NCI-H2171 treated with DMSO at 0.1 percent for 48 hours (cell line): ENCODE measurements around the gene PRKAR2B.
A peak's percentile ranks its signal among the peaks of the same experiment; 100 is the strongest.

Experiments used
- DNase-seq: peaks from one replicate; lab custom pipeline; 2025; lab: John Stamatoyannopoulos, UW

PRKAR2B gene

GRCh38 chr7:107185716-107186115 lies 141.2 kb downstream of the PRKAR2B start:
- DNase-seq = no peak

DNA sequence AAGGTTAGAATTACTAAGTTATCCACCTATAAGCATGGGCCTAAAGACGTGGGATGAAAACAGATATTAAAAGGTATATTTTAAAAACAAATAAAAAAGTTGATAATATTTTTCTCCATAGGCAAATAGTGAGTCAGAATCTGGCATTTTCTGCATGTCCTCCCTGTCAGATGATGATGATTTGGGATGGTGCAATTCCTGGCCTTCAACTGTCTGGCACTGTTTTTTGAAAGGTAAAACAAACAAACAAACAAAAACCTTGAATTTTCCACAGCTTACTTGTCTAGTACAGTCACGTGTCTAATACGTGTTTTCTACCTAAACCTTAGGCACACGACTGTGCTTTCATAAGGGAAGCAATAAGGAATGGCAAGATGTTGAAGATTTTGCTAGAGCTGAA lies 141.7 kb downstream of the PRKAR2B start:
- no peak for DNase-seq

DNA sequence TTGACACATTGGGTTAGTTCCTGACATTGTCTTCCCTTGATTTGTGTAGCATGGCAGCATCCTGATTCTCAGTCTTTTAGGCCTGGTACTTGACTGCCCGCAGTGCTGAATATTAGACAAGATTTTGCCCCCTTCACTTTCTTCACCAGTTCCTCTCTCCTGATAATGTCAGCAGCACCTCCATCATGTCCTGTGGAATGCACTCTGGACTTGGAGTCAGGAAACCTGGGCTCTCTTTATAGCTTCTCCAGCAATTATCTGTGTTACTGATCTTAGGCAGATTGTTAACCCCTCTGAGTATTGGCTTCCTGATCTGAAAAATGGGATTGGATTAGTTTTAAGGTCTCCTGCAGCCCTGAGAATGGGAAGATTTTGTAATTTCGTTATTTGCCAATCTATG lies 143.3 kb downstream of the PRKAR2B start:
- no peak for DNase-seq

DNA sequence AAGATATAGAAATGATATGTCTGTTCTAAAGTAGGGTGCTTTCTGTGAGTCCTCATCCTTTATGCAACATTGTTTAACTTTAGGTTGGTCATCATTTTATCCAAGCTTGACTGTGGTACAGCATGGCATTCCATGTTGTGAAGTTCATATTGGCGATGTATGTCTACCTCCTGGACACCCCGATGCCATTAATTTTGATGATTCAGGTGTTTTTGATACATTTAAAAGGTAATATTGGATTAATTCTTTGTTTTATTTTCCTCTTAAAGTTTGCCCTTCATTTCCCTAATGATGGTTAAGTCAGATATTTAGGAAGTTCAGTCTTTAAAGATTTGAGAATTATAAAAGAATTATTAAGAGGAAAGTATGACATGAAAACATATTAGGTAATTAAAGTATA lies 145.6 kb downstream of the PRKAR2B start:
- DNase-seq = no peak

GRCh38 chr7:107194052-107194451 lies 149.5 kb downstream of the PRKAR2B start:
- no peak for DNase-seq

DNA sequence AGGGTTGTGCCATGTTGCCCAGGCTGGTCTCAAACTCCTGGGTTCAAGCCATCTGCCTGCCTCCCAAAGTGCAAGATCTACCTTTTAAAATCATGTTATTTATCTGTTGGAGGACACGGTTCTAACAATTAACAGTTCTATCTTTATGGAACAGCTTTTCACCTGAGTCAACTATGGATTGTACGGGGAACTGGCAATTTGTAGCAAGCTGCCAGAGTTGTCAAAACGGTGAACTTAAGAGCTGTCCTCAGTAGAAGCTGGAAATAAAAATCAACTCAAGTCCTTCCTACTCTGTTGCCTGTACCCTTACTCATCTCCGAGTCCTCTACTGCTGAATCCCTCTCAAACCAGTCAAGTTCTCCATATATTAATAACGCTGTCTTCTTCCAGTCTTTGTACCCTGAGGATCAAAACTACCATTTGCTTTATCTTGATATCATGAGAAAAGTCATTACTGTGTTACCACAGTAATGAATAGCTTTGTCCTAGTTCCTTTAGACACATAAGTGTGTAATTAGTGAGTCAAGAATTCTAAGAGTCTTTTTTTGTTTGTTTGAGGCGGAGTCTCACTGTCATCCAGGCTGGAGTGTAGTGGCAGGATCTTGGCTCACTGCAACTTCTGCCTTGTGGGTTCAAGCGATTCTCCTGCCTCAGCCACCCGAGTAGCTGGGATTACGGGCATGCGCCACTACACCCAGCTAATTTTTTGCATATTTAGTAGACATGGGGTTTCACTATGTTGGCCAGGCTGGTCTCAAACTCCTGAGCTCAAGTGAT lies 152.5 kb downstream of the PRKAR2B start:
- no peak for DNase-seq

DNA sequence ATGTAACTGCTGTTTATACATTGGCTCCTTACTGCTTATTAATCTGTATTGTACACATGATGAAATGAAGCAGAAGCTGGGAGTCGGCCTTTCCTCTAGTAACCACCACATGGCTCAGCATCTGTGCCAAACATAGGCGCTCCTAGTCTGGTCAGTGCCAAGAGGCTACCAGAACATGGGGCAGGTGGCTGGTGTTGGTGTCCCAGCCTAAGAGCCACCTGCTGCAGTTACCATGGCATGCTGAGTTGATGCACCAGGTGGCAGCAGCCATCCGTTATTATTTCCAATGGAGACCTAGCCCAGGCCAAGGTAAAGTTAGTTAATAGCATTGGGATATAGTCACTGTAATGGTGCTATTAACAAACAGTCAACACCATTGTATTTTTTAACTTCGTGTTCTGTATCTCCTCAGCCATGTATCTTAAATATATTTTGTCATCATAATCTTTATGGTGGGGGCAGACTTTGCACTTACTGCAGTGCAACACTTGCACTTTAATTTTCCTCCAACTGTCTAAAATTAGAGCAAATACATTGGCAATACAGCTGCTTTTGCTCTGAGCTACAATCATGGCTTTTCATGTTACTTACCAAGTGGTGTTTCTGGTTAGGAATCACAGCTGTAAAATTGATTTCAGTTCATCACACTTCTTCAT lies 157.4 kb downstream of the PRKAR2B start:
- peak; percentile 74 for DNase-seq

DNA sequence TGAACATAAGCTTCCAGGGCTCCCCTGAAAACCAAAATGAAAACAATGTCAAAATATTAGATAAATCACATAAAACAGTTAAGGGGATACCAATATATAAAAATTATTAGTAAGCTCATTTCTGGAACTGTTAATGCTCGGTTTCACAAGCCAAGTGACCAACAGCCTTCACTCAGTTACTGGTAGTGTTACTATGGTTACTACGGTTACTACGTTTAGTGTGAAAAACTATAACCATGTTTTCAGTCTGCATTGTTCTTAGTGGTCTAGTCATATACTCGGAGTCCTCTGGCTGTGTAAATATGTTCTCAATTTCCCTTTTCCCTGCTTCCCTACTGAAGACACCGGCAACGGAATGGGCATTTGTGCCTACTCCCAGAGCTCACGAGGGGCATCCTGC lies 159.1 kb downstream of the PRKAR2B start:
- DNase-seq = no peak

DNA sequence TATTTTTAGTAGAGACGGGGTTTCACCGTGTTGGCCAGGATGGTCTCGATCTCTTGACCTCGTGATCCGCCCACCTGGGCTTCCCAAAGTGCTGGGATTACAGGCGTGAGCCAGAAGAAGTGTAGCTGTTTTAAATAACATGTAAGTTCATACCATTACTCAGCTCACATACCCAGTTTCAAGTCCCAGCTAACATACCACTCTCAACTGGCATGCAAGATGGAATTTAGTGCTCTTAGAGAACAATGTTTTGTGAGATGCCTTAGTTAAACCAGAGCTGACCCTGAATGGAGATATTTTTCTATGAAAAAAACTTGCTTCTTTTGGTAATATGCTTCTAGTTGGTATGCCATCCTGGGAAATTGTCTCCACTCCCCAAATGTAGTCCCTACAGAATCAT lies 161.6 kb downstream of the PRKAR2B start:
- DNase-seq = no peak

DNA sequence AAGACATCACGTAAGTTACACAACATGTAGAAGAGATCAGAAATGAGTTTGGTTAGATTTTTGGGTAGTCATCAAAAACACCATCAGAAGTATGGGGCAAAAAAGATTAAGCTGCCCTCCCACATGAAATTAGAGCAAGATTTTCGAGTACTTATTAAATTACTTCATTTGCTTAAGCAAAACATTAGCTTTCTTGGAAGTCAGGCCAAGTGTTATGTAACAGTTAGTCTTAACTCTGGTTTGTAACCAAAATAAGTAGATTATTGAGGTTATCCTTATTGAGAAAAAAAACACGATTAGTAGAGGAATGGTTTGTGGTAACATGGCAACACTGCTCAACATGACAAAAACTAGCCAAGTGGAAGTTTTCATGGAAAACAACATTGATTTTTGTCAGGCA lies 162.2 kb downstream of the PRKAR2B start:
- DNase-seq = no peak

- DNase-seq = no peak
Measured at GRCh38 chr7:107207459-107207858, 163.0 kb downstream of the PRKAR2B start.

- no peak for DNase-seq
Measured at GRCh38 chr7:107208024-107208521, 163.6 kb downstream of the PRKAR2B start.

DNA sequence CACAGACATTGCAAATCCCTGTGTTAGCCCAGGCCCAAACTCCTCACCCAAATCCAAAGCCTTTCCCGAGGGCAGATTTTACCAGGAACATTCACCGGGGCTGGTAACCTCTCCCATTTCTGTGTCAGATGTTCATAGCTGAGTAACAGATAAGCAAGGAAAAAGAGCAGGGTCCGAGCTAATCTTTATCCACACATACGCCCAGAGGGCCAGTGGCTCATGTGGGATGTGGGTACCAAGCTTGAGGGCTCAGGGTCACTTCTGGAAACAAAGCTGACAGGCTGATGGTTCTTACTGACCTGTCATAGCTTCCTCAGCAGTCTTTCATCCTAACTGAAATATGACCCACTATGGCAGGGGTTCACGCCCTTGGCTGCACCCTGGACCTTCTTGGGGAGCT lies 164.1 kb downstream of the PRKAR2B start:
- no peak for DNase-seq

DNA sequence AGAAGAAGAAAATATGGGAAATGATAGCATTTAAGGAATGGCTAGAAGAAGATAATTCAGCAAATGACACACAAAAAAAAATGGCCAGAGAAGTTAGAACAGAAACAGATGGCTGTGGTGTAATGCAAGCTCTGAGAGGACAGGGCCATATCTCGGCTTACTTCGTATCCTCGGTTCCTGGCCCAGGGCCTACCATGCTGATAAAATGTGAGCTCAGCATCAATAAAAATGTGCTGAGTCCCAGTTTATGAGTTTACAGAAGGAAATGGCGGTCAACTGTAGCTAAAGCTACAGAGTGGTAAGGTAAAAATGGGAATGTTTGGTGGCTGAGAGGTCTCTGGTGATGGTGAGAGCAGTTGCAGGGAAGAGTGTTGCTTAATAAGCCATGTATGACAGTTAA lies 165.1 kb downstream of the PRKAR2B start:
- no peak for DNase-seq

DNA sequence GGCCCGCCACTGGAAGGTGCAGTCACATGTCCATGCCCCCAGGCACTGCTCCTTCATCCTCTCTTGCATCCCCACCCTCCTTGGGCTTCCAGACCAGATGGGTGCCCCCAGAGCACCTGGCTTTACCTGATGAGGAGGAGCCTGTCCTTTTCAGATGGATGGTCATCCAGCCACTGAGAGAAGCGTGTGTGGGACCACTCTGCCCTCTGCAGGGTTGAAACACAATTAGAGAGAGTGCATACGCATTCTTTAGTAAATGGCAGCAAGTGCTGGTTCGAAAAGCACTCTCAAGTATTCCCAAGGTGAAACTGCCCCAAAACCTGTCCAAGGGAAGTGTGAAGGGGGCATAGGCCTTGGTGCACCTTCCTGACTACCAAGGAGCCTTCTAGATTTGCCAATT lies 165.9 kb downstream of the PRKAR2B start:
- no peak for DNase-seq
